Fibroblast of peridontal ligament (primary cell): Measurements from ENCODE around the gene ARMC6.

Experiments
- DNase-seq: peaks from one replicate; pipeline ENCODE4 v3.0.0-alpha.2; 2010; ENCODE audit errors: extremely low read depth

The ARMC6 gene

DNA sequence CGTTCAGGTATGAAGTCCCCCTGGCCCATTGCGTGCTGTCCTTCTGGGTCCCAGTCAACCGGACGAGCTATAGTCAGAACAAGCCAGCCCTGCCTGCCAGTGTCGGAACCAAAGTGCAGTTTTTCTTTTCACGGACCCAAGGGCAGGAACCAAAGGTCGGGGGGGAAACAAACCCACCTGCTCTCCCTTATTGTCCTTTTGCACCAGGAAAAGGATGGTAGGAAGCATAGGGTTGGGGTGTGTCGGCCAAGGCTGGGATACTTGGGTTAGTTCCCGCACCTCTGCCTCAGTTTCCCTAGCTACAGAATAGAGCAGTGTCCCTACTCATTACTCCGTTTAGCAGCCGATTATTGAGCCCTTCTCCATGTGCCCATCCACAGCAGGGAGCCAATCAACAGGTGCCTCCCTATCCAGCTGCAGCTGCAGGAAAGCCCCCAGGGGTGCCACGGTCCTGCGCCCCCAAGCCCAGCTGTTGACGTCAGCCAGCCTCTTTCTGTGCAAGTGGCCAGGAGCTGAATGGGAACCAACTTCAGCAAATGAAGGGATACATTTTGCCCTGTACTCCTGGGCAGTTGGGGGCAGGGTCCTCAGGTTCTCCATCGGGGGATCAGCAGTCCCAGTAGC is 21.0 kb downstream of the ARMC6 start:
- DNase-seq: no peak

DNA sequence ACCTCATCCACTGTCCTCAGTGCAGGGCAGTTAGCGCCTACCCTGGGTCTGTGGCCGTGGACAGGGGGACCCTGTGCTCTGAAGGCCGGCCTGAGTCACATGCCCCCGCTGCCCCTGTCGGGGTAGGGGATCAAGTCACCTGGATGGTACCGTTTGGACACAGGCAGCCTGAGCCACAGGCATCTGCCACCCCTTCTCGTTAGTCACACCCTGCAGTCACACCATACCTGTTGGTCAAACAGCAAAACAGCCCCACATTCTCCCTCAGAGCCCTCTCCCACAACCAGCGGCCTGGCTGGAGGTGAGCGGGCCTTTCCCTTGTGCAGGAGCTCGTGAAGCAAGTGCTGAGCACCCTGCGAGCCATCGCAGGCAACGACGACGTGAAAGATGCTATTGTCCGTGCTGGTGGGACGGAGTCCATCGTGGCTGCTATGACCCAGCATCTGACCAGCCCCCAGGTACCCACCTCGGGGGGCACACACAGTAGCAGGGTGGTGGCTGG is 21.6 kb downstream of the ARMC6 start:
- DNase-seq: no peak

DNA sequence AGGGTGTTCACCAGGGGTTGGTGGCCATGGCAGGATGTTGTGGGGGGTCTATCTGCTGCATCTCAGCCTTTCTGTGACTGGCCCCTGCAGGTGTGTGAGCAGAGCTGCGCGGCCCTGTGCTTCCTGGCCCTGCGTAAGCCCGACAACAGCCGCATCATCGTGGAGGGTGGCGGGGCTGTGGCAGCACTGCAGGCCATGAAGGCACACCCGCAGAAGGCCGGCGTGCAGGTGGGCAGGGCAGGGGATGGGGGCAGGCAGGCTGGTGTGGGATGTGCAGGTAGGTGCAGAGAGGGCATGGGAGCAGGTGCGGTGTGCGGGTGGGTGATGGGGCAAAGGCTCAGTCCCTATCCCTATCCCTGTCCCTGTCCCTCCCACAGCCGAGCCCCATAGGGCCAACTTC is 22.3 kb downstream of the ARMC6 start:
- DNase-seq: no peak

DNA sequence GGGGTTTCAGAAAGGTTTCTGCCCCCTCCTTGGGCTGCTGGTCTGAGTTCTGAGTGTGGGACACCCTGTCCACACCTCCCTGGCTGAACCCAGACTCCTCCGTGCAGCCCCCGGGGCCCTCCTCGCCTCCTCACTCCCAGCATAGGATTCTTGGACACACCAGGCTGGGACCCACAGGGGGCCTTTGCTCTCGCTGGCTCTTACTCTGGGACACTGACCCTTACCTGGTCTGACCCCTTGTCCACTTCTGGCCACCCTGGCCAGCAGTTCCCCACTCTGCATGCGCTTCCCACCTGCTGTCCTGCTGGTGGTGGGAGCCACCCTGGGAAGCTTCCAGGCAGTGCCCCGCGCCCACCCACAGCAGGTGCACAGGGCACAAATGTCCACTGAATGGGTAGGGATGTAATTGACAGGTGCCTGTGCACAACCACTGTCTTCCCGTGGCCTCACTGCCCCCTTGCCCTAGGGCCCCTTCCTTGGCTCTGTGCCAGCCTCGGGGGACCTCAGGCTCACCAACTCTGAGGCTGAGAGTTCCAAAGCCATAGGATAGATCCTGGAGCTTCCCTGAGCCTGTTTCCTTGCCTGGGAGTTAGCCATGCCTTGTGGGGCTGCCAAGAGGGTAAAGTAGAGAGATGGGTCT is 23.4 kb downstream of the ARMC6 start:
- DNase-seq: no peak

DNA sequence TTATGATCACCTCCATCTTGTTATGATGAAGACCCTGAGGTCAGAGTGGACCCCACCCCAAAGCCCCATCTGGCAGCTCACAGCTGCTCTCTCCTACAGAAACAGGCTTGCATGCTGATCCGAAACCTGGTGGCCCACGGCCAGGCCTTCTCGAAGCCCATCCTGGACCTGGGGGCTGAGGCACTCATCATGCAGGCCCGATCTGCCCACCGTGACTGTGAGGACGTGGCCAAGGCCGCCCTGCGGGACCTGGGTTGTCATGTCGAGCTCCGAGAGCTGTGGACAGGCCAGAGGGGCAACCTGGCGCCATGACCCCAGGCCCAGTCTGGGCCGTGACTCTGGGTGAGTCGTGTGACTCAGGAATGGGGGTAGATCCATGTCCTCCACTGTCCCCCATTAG is 23.9 kb downstream of the ARMC6 start:
- DNase-seq: no peak

DNA sequence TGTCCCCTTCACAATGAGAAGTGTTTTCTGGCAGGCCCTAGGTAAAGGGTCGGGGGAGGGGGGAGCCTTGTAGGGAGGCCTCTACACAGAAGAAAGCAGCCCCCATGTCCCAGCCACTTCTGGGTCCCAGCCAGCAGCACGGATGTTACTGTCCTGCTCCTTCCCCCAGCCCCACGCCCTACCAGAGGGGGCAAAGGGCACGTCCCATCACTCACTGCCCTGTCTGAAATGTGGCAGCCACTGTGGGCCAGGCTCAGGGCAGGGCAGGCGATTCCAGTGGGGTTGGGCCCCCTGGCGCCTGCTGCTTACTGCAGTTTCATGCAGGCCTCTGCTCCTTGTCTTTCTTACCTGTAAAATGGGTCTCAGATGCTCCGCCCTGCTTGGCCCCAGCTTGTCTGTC is 24.3 kb downstream of the ARMC6 start:
- DNase-seq: no peak

DNA sequence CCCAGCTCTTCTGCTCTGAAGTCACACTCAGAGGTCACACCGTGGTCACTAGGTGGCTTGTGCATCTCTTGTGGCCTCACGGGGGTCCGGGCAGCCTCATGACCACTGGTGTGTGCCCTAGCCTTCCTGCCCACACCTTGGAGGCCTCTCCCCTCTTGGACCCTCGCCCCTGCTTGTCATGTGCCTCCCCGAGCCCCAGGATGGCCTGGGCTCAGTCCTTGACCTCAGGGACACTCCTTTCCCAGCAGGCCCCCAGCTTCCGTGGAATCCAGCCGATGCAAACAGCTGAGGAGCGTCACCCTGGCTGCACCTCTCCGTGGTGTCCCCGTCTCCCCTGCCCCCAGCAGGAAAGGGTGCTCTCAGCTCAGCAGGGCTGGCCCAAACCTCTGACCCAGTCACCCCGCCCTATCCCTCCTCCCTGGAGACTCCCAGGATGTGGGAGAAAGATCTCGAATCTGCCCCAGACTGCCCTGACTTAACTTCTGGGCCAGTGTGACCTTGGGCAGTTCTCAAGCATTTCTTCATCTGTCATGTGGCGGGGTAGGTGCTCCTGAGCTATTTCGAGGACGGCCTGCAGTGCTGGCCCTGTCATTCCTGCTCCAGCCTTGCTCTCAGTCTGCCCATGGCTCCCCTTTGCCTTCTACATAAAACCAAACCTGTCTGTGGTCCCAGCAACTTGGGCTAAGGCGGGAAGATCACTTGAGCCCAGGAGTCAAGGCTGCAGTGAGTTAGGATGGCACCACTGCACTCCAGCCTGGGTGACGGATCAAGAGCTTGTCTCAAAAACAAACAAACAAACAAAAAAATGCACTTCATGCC is 25.8 kb downstream of the ARMC6 start:
- no peak for DNase-seq

DNA sequence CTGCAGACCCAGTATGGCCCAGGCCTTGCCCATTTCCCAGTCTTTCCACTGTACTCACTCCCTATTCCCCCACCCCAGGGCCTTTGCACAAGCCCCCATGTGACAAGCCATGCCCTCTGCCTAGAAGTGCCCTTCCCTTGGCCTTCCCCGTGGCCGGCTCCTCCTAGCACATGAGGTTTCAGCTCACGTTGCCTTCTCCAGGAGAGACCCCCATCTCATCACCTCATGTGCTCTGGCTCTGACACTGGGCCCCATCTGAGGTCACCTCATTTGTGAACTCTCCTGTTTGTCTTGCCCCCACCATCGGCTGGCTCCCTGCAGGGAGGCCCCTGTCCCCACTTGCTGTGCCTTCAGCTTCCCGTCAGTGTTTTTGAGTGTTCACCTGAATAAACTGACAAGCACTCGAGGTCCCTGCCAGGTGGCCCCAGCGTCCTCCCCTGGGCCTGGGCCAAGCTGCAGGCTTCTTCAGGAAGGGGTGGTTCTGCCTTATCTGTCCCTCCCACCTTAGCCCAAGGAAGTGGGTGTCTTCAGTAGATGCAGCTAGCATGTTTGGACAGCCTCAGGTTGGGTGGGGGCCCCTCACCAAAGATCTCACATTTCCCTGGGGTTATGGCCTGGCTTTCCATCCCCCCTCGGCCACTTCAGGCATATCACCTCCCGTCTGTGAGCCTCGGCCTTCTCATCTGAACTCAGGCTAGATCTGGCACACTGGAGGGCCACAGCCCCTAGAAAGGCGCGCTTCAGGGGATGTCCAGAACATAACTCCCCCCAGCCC is 26.6 kb downstream of the ARMC6 start:
- no peak for DNase-seq

DNA sequence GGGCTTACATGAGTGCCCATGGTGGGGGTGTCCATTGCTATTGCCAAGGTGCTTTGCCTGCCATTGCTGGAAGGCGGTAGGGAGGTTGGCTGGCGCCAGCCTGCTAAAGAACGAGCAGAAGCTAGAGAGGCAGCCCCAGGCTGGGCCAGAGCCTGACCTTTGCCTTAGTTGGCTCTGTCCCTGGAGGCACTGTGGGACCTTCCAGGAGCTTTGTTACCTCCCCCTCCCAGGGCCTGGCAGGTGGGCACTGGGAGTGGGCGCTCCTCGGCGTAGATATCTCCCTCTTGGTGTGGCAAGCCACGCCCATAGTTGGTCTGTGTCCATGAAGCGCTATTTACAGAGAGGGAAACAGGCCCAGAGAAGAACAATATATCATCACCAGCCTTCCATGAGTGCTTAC is 28.1 kb downstream of the ARMC6 start:
- no peak for DNase-seq

DNA sequence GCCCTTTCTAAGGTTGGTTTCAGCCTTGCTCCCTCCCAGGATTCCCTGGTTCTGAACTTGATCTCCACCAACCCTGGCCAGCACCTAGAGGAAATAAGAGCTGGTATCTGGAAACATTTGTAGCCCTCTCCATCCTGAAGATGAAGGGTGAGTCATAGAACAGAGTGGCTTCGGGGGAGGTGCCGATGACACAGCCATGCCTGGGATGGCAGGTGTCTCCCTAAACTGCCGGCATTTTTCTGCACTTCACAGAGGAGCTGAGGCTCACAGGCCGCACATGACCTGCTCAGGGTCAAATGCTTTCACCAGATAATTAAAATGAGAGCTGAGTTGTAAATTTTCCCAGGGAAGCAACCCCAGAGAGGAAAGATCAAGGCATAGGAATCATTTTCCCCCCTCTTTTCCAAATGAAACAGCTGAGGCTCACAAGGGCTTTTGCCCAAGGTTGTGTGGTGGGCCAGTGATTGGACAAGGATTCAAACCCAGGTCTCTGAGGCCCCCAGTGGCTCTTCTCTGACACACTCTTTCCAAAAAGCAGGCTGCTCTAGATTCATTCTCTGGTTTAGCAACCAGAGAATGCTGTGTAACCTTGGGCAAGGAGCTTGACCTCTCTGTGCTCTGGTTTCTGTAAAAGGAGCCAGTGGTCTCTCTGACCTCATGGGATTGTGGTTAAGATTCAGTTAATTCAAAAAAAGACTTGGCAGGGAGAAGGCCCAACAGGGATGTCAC is 29.2 kb downstream of the ARMC6 start:
- DNase-seq: peak; percentile 35

DNA sequence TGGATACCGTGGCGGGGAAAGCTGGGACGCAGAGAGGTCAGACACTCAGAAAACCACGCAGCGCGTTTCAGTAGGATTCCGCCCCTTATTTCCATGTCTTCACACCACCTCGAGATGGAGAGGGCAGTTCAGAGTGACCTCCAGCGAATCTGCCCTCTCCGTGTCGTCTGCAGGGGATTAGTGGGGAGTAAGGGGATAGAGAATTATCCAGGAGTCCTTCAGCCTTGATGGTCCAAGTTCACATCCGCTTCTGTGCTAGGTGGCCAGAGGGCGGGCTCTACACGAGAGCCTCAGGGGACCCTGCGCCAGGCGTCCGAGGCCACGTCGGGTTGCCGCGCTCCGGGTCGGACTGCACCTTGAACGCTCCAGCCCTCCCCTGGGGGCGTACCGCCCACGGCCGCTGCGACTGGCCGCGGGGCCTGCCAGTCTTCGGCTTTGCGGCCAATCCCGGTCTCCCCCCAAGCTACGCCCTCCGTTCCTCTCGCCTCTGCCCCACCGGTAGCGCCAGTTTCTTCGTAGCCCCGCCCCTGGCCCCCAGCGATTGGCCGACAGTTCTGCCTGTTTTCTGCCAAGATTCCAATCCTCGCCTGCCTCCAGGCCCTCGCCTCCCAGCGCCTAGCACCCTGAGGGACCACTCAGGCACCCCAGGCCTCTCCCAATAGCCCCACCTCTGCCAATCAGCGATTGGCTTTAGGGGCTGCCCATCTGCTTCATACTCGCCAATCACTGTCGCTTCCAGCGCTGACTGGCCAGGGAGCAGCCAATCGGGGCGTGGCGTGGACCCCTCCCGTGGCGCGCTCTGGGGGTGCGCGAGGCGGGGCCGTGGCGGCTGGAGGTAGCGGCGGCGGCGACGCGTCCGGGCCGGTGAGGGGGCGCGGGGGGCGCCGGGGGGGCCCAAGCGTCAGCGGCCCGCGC is 30.0 kb downstream of the ARMC6 start, which contains the start of gene SLC25A42:
SLC25A42 (plus strand) TSS at position 812 of the 915 bp plus-strand sequence. CDS start 32,131 bp downstream, outside the sequence.
- DNase-seq: peak; percentile 99

DNA sequence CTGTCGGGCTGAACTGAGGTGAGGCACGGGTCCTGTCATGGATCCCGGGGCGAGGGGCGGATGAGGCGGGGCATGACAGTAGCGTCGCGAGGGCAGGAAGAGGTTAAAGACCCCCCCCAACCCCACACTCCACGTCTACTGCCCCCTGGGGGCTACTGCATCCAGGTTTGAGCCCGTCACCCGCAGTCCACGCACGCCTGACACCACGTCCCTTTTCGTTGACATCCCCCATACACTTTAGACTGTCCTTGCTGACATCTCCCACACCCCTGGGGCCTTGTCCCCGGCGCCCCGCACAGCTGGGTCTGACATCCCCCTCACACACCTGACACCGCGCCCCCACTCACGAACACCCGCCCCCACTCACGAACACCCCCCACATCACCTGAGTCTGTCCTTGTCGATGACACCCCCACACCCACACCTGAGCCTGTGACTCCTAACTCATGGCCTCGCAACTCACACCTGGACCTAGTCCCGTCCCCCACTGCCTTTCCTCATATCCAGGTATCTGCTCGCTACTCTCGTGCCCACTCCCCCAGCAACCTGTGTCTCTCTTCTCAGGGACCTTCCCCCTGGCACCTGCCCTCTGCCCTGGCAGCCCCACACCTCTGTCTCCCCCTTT is 30.8 kb downstream of the ARMC6 start:
- peak; percentile 32 for DNase-seq

DNA sequence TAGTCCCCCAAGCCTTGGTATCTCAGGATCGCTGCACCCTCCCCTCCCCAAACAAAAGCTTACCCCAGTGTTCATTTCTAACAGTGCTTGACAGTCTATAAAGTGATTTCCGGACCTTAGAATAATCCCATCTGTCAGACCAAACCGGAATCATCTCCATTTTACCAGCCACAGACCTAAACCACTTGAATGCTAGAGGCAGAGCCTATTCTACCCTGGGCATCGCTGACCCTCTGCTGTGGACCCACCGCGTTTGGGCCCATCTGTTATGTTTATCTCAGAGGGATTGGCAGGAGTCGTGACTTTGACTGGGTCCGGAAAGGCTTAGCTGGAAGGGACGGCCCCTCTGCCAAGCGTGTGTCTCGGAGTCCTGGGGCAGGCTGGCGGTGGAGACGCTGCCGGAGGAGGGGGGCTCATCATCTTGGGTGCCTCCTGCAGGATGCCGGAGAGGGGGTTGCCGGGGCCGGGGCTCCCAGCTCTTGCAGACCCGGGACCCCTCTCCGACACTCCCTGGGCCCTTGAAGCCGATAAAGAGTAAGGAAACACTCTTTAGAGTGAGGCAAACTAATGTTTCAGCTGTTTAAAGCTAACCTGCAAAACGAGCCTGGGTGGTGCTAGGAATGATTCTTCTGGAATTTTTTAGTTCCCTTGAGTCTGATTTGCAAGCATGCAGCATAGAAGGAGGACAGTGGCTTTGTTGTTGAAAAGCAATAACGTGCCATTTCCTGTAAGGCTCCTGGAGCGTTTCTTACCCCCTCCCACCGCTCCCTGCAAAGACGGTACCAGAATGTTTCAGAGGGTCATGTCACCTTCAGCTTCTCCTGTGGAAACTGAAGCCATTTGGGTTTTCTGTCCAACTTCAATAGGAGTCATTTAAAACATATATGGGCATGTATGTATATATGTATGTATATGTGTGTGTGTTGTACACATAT is 31.7 kb downstream of the ARMC6 start:
- DNase-seq: no peak

DNA sequence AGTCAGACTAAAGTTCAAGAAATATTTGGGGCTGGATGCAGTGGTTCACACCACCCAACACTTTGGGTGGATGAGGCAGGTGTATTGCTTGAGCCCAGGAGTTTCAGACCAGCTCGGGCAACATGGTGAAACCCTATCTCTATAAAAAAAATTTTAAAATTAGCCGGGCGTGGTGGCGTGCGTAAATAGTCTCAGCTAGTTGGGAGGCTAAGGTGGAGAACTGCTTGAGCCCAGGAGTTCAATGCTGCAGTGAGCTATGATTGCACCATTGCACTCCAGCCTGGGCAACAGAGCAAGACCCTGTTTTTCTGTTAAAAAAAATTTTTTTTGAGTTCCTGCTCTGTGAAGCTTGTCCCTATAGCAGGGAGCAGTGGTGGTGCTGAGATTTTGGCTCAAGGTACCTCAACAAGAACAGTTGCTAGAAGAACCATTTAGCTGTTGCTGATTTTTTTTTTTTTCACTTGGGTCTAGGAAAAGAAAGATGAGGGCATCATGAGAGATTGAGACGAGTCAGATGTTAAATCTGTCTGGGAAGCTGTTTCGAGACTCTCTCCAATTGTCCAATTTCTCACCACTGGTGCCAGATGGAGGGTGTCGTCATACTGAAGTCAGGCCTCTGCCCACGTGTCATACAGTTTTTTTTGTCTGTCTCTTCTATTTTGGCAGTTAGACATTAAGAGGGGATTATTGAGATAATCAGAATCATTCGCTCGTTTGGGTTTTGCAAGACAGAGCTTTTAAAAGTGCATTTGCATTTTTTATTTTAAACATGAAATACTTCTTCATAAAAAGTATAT is 34.1 kb downstream of the ARMC6 start:
- no peak for DNase-seq

DNA sequence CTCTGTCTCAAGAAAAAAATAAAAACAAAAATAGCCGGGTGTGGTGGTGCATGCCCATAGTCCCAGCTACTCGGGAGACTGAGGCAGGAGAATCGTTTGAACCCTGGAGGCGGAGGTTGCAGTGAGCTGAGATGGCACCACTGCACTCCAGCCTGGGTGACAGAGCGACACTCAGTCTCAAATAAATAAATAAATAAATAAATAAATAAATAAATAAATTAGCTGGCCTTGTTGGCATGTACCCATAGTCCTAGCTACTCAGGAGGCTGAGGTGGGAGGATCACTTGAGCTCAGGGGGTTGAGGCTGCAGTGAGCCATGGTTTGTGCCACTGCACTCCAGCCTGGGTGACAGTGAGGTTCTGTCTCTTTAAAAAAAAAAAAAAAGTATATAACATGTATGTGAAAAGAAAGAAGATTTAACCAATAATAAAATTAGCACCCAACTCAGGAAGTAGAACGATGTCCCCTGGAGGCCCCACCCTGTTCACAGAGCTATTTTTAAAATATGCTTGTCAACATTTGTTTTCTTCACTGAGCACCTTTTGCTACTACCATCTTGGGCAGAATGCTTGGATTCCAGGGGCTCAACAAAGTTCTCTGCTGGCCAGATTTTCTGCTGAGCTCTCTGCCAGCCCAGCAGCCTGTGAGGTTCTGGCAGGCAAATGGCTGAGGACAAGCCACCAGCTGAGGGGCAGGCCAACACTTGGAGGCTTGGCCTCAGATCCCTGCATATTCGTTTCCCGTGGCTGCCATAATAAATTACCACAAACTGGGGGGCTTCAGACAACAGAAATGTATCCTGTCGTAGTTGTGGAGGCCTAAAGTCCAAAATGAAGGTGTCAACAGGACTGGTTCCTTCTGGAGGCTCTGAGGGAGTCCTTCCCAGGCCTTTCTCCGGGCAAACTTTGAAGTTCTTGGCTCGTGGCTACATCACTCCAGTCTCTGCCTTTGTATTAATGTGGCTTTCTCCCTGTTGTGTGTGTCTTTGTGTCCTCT is 35.6 kb downstream of the ARMC6 start:
- no peak for DNase-seq

DNA sequence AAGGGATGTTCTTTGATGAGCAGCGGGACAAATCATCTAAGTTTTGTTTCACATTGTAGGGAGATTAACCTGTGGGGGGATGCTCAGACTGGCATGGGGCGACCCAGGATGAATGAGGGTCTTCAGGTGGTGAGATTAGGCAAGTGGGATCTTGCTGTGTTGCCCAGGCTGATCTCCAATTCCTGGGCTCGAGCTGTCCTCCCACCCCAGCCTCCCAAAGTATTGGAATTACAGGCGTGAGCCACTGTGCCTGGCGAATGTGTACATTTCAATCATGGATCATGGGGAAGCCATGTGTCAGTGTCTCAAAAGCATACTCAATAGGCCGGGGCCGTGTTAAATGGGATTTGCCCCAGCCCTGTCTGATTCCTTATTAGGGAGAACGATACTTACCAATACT is 38.5 kb downstream of the ARMC6 start:
- no peak for DNase-seq
